ENCODE data around the gene MRAS.
A peak's percentile ranks its signal among the peaks of the same experiment; 100 is the strongest.

MRAS gene

GRCh38 chr3:138378990-138379389, 30.6 kb downstream of the MRAS start:
- TF ChIP-seq CEBPB (IDR thresholded peaks at IDR 0.05) = no peak
- no peak for TF ChIP-seq CREB1 (IDR thresholded peaks at IDR 0.05; ENCODE audit: low read depth)
- TF ChIP-seq USF1 (IDR thresholded peaks at IDR 0.05) = no peak
- TF ChIP-seq RAD21 (IDR thresholded peaks at IDR 0.05; ENCODE audit: low read depth) = no peak
- no peak for TF ChIP-seq NFIC (IDR thresholded peaks at IDR 0.05)
- TF ChIP-seq ZBTB7A (IDR thresholded peaks at IDR 0.05; ENCODE audit: low read depth) = no peak
- TF ChIP-seq TAF1 (IDR thresholded peaks at IDR 0.05; ENCODE audit: low read depth) = no peak
- TF ChIP-seq YY1 (IDR thresholded peaks at IDR 0.05; ENCODE audit: low read depth) = no peak

GRCh38 chr3:138381413-138381901, 33.1 kb downstream of the MRAS start:
- TF ChIP-seq NFIC (IDR thresholded peaks at IDR 0.05) = no peak
- TF ChIP-seq CEBPB (IDR thresholded peaks at IDR 0.05) = no peak
- TF ChIP-seq ZBTB7A (IDR thresholded peaks at IDR 0.05; ENCODE audit: low read depth) = no peak
- TF ChIP-seq TAF1 (IDR thresholded peaks at IDR 0.05; ENCODE audit: low read depth) = no peak
- TF ChIP-seq, protein P1, sequence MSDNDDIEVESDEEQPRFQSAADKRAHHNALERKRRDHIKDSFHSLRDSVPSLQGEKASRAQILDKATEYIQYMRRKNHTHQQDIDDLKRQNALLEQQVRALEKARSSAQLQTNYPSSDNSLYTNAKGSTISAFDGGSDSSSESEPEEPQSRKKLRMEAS (IDR thresholded peaks at IDR 0.05) = no peak
- TF ChIP-seq CREB1 (IDR thresholded peaks at IDR 0.05; ENCODE audit: low read depth) = no peak
- no peak for TF ChIP-seq RAD21 (IDR thresholded peaks at IDR 0.05; ENCODE audit: low read depth)
- TF ChIP-seq EGR1 (IDR thresholded peaks at IDR 0.05) = no peak
- TF ChIP-seq YY1 (IDR thresholded peaks at IDR 0.05; ENCODE audit: low read depth) = no peak
- no peak for TF ChIP-seq TEAD4 (IDR thresholded peaks at IDR 0.05)
- TF ChIP-seq FOXM1 (IDR thresholded peaks at IDR 0.05; ENCODE audit: borderline replicate concordance, low read depth) = no peak
- no peak for TF ChIP-seq TCF12 (IDR thresholded peaks at IDR 0.05; ENCODE audit: low read depth)
- TF ChIP-seq USF1 (IDR thresholded peaks at IDR 0.05) = no peak
- no peak for TF ChIP-seq EP300 (IDR thresholded peaks at IDR 0.05; ENCODE audit: borderline replicate concordance)
- no peak for TF ChIP-seq REST (IDR thresholded peaks at IDR 0.05; ENCODE audit: low read depth)

GRCh38 chr3:138381950-138382715, 33.8 kb downstream of the MRAS start:
- TF ChIP-seq CREB1 (IDR thresholded peaks at IDR 0.05; ENCODE audit: low read depth) = no peak
- peak; percentile 76 for TF ChIP-seq CEBPB (IDR thresholded peaks at IDR 0.05)

DNA sequence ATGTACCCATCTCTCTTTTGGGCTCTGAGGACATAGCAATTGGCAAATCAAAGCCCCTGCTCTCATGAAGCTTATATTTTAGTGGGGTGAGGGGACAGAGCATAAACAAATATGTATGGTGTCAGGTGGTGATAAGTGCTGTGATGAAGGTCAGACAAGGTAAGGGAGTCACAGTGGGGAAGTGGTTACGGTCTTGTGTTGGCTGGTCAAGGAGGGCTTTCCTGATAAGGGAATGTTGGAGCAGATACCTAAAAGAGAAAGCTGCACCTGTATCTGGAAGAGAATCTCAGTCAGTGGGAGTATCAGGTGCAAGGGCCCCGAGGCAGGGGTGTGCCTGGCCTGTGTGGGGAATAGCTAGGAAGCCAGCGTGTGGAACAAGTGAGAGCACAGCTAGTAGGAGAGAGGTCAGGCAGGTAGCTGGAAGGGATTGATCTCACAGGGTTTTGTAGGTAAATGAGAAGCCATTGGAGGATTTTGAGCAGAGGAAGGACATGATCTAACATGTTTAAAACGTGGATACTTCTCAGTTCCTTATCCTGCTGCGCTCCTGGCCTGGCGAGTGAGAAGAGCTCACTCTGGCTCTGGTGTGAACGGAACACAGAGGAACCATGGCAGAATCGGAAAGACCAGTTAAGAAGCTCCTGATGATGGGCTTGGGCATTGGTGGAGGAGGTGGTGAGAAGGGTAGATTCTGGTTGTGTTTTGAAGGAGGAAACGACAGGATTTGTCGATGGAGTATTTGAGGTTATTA, 35.5 kb downstream of the MRAS start:
- no peak for TF ChIP-seq EGR1 (IDR thresholded peaks at IDR 0.05)
- TF ChIP-seq CREB1 (IDR thresholded peaks at IDR 0.05; ENCODE audit: low read depth) = no peak
- TF ChIP-seq TCF12 (IDR thresholded peaks at IDR 0.05; ENCODE audit: low read depth) = no peak
- TF ChIP-seq RAD21 (IDR thresholded peaks at IDR 0.05; ENCODE audit: low read depth) = no peak
- TF ChIP-seq FOXM1 (IDR thresholded peaks at IDR 0.05; ENCODE audit: borderline replicate concordance, low read depth) = no peak
- no peak for TF ChIP-seq TAF1 (IDR thresholded peaks at IDR 0.05; ENCODE audit: low read depth)
- TF ChIP-seq REST (IDR thresholded peaks at IDR 0.05; ENCODE audit: low read depth) = no peak
- no peak for TF ChIP-seq ZBTB7A (IDR thresholded peaks at IDR 0.05; ENCODE audit: low read depth)
- TF ChIP-seq YY1 (IDR thresholded peaks at IDR 0.05; ENCODE audit: low read depth) = no peak
- no peak for TF ChIP-seq TEAD4 (IDR thresholded peaks at IDR 0.05)
- TF ChIP-seq USF1 (IDR thresholded peaks at IDR 0.05) = no peak
- TF ChIP-seq, protein P1 (IDR thresholded peaks at IDR 0.05) = no peak
- no peak for TF ChIP-seq EP300 (IDR thresholded peaks at IDR 0.05; ENCODE audit: borderline replicate concordance)
- TF ChIP-seq CEBPB (IDR thresholded peaks at IDR 0.05) = no peak
- TF ChIP-seq NFIC (IDR thresholded peaks at IDR 0.05) = no peak

DNA sequence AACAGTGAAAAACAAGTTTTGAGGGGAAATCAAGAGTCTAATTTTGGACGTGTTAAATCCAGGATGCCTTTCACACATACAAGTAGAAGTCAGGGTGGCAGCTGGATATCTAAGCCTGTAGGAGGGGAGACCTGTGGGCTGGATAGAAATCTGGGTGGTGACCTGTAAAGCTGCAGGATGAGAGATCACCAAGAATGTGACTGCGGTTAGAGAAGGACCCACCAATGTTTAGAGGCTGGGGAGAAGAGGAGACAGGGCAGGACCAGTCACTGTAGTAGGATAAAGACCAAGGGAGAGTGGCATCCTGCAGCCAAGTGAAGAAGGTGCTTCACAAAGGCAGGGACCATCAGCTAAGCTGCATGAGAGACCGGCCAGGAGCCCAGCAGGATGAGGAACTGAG, 36.2 kb downstream of the MRAS start:
- TF ChIP-seq TAF1 (IDR thresholded peaks at IDR 0.05; ENCODE audit: low read depth) (no peak), USF1 (IDR thresholded peaks at IDR 0.05) (no peak), REST (IDR thresholded peaks at IDR 0.05; ENCODE audit: low read depth) (no peak), EGR1 (IDR thresholded peaks at IDR 0.05) (no peak), TEAD4 (IDR thresholded peaks at IDR 0.05) (no peak), ZBTB7A (IDR thresholded peaks at IDR 0.05; ENCODE audit: low read depth) (no peak), EP300 (IDR thresholded peaks at IDR 0.05; ENCODE audit: borderline replicate concordance) (no peak), TCF12 (IDR thresholded peaks at IDR 0.05; ENCODE audit: low read depth) (no peak), FOXM1 (IDR thresholded peaks at IDR 0.05; ENCODE audit: borderline replicate concordance, low read depth) (no peak), YY1 (IDR thresholded peaks at IDR 0.05; ENCODE audit: low read depth) (no peak), CREB1 (IDR thresholded peaks at IDR 0.05; ENCODE audit: low read depth) (no peak)
